Activated T-cell treated with anti-CD3 and anti-CD28 coated beads, Interleukin-2, amount 50 U/mL, for 1 hour (primary cell): ENCODE data around the gene GGA1.
A peak's percentile ranks its signal among the peaks of the same experiment; 100 is the strongest.

Experiments
- DNase-seq: peaks from one replicate; pipeline ENCODE4 v3.0.0-alpha.2; 2020

GGA1 gene

DNA sequence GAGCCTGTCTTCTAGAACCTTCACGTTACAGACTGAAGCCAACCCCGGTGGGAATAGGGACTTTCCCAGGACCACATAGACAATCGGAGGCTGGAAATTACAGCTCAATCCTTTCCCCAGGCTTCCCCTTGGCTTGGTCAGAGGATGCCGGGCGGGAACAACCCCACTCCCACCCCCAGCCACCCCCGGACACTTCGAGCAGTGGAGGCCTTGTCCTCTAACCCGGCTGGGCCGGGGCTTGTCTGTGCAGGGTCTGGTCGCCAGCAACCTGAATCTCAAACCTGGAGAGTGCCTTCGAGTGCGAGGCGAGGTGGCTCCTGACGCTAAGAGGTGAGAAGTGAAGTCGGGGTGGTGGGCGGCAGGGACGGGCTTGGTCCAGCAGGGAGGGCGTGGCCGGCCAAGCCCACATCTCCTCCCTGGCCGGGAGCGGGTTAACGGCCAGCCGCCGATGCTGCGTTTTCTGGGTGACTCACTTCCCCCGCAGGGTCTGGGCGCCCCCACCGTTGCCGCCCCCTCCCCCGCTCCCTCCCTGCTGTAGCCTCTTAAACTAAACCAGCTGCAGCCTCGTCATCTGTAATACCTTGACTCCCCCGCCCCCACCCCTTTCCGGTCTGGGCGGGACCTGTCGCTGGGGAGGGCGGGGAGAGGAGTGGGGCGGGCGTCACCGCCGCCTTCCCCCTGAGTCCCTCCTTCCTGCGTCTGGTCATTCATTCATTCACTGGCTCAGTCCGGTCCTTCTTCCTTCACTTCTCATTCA, 68.3 kb downstream of the GGA1 start:
- peak; percentile 96 for DNase-seq

DNA sequence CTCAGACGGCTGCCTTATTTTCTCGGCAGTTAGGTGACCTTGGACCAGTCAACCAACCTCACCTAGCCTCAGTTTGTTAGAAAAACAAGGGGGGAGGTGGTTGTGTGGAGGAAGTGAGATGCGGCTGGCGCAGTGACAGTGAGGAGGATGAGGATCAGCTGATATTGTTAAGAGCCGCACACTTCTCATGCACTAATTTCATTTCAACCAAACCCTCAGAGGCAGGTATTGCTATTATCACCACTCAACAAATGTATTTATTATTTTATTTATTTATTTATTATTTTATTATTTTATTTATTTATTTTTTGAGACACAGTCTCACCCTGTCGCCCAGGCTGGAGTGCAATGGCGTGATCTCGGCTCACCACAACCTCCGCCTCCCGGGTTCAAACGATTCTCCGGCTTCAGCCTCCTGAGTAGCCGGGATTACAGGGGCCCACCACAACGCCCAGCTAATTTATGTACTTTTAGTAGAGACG, 68.9 kb downstream of the GGA1 start:
- no peak for DNase-seq

DNA sequence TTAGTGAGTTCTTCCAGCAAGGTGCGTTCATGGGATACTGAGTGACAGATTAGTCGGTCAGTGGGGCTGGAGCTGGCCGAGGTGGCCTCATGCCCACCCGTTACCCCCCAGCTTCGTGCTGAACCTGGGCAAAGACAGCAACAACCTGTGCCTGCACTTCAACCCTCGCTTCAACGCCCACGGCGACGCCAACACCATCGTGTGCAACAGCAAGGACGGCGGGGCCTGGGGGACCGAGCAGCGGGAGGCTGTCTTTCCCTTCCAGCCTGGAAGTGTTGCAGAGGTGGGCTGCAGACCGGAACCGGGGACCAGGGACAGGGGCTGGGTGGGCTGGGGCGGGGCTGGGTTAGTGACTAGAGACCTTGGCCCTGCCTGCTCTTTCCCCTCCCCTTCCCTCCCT, 69.7 kb downstream of the GGA1 start:
- no peak for DNase-seq

DNA sequence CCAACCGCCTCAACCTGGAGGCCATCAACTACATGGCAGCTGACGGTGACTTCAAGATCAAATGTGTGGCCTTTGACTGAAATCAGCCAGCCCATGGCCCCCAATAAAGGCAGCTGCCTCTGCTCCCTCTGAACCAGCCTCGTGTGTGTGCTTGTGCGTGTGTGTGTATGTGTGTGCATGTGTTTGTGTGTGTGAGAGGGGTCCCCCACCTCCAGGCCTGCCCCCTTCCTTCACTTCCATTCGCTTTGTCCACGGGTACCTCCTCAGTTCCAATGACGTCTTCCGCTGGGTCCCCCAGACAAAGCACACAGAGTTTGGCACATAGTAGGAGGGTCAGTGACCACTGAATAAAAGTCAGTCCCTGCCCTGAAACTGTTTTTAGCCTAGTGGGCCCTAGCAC, 71.0 kb downstream of the GGA1 start:
- no peak for DNase-seq

DNA sequence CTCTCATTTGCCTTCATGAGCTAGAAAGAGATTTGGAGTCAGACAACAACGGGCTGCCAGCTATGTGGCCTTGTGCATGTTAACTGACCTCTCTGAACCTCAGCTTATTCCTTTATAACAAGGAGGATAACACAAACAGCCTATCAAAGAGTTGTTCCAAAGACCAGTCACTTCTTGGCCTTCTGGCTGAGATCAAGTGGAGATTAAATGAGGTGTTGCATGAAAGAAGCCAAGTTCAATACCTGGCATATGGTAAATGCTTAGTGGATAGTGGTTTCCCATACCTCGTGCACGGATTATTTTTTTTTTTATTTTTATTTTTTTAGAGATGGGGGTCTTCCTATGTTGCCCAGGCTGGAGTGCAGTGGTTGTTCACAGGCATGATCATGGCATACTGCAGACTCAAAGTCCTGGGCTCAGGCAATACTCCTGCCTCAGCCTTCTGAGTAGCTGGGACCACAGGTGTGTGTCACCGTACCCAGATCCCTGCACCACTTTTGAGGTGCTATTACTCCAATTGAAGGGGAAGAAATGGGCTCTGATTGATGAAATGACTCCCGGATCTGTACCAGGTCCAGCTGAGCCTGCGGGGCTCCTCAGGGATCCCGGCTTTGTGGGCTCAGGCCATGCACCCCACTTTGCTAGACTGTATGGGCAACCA, 71.7 kb downstream of the GGA1 start:
- DNase-seq: no peak

DNA sequence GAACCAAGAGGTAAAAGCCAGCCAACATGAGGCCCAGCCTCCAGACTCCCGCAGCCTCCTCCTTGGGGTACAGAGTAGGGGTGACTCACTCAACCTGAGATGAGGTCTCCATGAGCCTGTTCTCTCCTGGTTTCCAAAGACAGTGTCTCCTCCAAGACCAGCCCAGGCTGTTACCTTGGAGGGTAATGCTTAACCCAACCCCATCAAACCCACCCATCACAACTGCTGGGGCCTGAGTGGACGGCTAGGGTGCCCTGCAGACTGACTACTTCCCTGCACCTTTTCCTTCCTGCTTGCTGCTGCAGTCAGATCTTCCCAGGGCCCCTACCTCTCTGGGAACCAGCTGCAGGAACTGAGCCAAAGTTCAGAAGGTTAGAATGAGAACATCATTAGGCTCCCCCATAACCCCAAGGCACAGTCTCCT, 72.4 kb downstream of the GGA1 start:
- no peak for DNase-seq

DNA sequence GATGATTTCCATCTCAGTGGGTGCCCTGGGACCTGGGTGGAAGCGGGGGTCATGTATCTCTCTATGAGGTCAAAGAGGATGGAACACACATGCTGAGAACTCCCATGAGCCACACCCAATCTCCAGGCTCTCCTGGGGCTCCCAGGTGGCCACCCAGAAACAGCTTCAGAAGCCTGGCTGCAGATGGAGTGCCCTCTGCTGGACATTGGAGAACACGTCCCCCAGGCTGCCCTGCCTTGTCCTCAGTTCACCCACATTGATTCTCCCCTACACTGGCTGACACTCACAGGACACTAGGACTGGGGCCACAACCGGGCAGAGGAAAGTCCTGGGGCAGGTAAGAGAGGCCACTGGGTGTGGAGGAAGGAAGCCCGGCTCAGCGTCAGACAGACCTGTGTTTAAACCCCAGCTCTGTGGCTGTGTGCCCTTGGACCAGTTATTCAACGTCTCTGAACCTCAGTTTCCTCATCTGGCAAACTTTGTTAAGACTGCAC, 73.0 kb downstream of the GGA1 start:
- DNase-seq: peak; percentile 75
